Neural cell (in vitro differentiated cells): ENCODE measurements around the gene CDK2AP2. TPM values are rescaled to one million over a fixed set of nuclear protein-coding genes. Genes with fewer than 3 reads are reported as not detected.

Experiments used
- H2AFZ ChIP-seq: fragments of 200-600, 300-800 bp; sonication (generic), shearing (Covaris generic); 2 replicates; pipeline ENCODE4 v1.6.0; 2014; ENCODE audit warnings: low read depth, mild to moderate bottlenecking, antibody characterized with exemption, low read length, moderate library complexity
- H3F3A ChIP-seq: fragments of 200-600 bp; shearing (Covaris generic); 2 replicates; pipeline ENCODE4 v1.6.1; 2016; ENCODE audit warnings: mild to moderate bottlenecking, moderate library complexity, mixed read lengths, antibody characterized with exemption, low read length; ENCODE audit not compliant: insufficient read depth, poor library complexity, severe bottlenecking
- H3K27ac ChIP-seq: fragments of 200-600, 300-800 bp; sonication (generic), shearing (Covaris generic); 2 replicates; pipeline ENCODE4 v1.5.1; 2014; ENCODE audit warnings: mild to moderate bottlenecking, low read length, moderate library complexity
- H3K27me3 ChIP-seq: fragments of 300-800, 200-600 bp; sonication (generic), shearing (Covaris generic); 2 replicates; pipeline ENCODE4 v1.6.0; 2014; ENCODE audit warnings: mild to moderate bottlenecking, low read depth, low read length, moderate library complexity; ENCODE audit not compliant: insufficient read depth
- H3K36me3 ChIP-seq: fragments of 300-800, 200-600 bp; sonication (generic), shearing (Covaris generic); 2 replicates; pipeline ENCODE4 v1.5.1; 2014; ENCODE audit warnings: mild to moderate bottlenecking, antibody characterized with exemption, low read length, moderate library complexity; ENCODE audit not compliant: insufficient read depth
- H3K4me2 ChIP-seq: fragments of 300-800, 200-600 bp; sonication (generic), shearing (Covaris generic); 2 replicates; pipeline ENCODE4 v1.6.0; 2014; ENCODE audit warnings: mild to moderate bottlenecking, low read length
- H3K4me3 ChIP-seq: fragments of 300-800, 200-600 bp; sonication (generic), shearing (Covaris generic); 2 replicates; pipeline ENCODE4 v1.5.1; 2014; ENCODE audit warnings: mild to moderate bottlenecking, low read length, moderate library complexity
- H3K79me2 ChIP-seq: fragments of 200-600 bp; shearing (Covaris generic); replicated peaks from 2 replicates; pipeline ENCODE4 v1.6.0; 2014; ENCODE audit warnings: mild to moderate bottlenecking, low read length, moderate library complexity; ENCODE audit not compliant: insufficient read depth
- H3K9ac ChIP-seq: fragments of 300-800, 200-600 bp; sonication (generic), shearing (Covaris generic); 2 replicates; pipeline ENCODE4 v1.6.1; 2016; ENCODE audit warnings: mild to moderate bottlenecking, low read length, mixed read lengths
- H3K9me2 ChIP-seq: fragments of 200-600 bp; shearing (Covaris generic); 2 replicates; pipeline ENCODE4 v1.6.1; 2016; ENCODE audit warnings: mild to moderate bottlenecking, low read length, mixed read lengths; ENCODE audit not compliant: insufficient read depth
- H3K9me3 ChIP-seq: fragments of 200-600, 300-800 bp; sonication (generic), shearing (Covaris generic); 2 replicates; pipeline ENCODE4 v1.6.1; 2016; ENCODE audit warnings: mild to moderate bottlenecking, mixed run types, low read length, moderate library complexity, mixed read lengths
- H4K20me1 ChIP-seq: fragments of 200-600 bp; shearing (Covaris generic); 2 replicates; pipeline ENCODE4 v1.6.1; 2016; ENCODE audit warnings: mild to moderate bottlenecking, mixed run types; ENCODE audit not compliant: insufficient read depth
- EP300 ChIP-seq: fragments of 450-650 bp; conservative IDR thresholded peaks from 2 replicates; pipeline ENCODE4 v1.6.1; 2014; ENCODE audit warnings: antibody characterized with exemption, mild to moderate bottlenecking, moderate library complexity; ENCODE audit not compliant: poor library complexity, severe bottlenecking
- EZH2 ChIP-seq: fragments of 200-600, 300-800 bp; shearing (Covaris generic), sonication (generic); IDR thresholded peaks from 2 replicates; pipeline ENCODE4 v1.6.1; 2014; ENCODE audit warnings: antibody characterized with exemption, low read length, borderline replicate concordance, mild to moderate bottlenecking; ENCODE audit not compliant: insufficient read depth, poor library complexity, severe bottlenecking
- MXI1 ChIP-seq: fragments of 450-650 bp; conservative IDR thresholded peaks from 2 replicates; pipeline ENCODE4 v1.6.1; 2014; ENCODE audit warnings: antibody characterized with exemption, mild to moderate bottlenecking; ENCODE audit not compliant: poor library complexity, severe bottlenecking
- POLR2AphosphoS5 ChIP-seq: IDR thresholded peaks from 2 replicates; pipeline ENCODE4 v1.6.1; 2012
- RAD21 ChIP-seq: fragments of 450-650 bp; conservative IDR thresholded peaks from 2 replicates; pipeline ENCODE4 v1.6.1; 2014; ENCODE audit warnings: antibody characterized with exemption, mild to moderate bottlenecking, moderate library complexity
- SMC3 ChIP-seq: fragments of 450-650 bp; conservative IDR thresholded peaks from 2 replicates; pipeline ENCODE4 v1.6.1; 2014; ENCODE audit warnings: antibody characterized with exemption, mild to moderate bottlenecking, moderate library complexity; ENCODE audit not compliant: poor library complexity
- TAF1 ChIP-seq: IDR thresholded peaks from 2 replicates; pipeline ENCODE4 v1.6.1; 2012; ENCODE audit warnings: low read depth
- polyA plus RNA-seq: library from polyadenylated mRNA; depleted of rRNA; stranded (reverse); fragments of >200 nt; gene quantifications from 2 replicates; pipeline ENCODE4 v1.2.3, GENCODE V29; 2014
- TF ChIP-seq, protein P1 (sequence below): IDR thresholded peaks from 2 replicates; pipeline ENCODE4 v1.6.1; 2012; ENCODE audit warnings: borderline replicate concordance
- TF ChIP-seq, protein P2 (sequence below): fragments of 450-650 bp; IDR thresholded peaks from 2 replicates; pipeline ENCODE4 v1.5.1; 2014; ENCODE audit warnings: antibody characterized with exemption, mild to moderate bottlenecking, moderate library complexity; ENCODE audit not compliant: poor library complexity, severe bottlenecking

CDK2AP2 gene
- polyA plus RNA-seq, 1 donor from 2014 or later, result 18.1 TPM

- Histone ChIP-seq H3K9me2 (no peaks in the 10 kb centered on the region), H3K9me3 (no peaks in the 10 kb centered on the region), H3F3A (no peaks in the 10 kb centered on the region), H3K4me3 (peak overlapping the region; percentile 78), H3K36me3 (no peaks in the 10 kb centered on the region), H3K27me3 (no peaks in the 10 kb centered on the region), H3K9ac (peak overlapping the region; percentile 60), H3K4me2 (peak overlapping the region; percentile 65), H2AFZ (no peak overlapping the region), H3K79me2 (peaks cover 15% of the 10 kb centered on the region), H4K20me1 (no peaks in the 10 kb centered on the region), H3K27ac (peak overlapping the region; percentile 95)
- TF ChIP-seq EZH2 (no peak), MXI1 (no peak), EP300 (no peak), SMC3 (no peak), POLR2AphosphoS5 (no peak), TAF1 (no peak), RAD21 (no peak)
- TF ChIP-seq, protein P1, sequence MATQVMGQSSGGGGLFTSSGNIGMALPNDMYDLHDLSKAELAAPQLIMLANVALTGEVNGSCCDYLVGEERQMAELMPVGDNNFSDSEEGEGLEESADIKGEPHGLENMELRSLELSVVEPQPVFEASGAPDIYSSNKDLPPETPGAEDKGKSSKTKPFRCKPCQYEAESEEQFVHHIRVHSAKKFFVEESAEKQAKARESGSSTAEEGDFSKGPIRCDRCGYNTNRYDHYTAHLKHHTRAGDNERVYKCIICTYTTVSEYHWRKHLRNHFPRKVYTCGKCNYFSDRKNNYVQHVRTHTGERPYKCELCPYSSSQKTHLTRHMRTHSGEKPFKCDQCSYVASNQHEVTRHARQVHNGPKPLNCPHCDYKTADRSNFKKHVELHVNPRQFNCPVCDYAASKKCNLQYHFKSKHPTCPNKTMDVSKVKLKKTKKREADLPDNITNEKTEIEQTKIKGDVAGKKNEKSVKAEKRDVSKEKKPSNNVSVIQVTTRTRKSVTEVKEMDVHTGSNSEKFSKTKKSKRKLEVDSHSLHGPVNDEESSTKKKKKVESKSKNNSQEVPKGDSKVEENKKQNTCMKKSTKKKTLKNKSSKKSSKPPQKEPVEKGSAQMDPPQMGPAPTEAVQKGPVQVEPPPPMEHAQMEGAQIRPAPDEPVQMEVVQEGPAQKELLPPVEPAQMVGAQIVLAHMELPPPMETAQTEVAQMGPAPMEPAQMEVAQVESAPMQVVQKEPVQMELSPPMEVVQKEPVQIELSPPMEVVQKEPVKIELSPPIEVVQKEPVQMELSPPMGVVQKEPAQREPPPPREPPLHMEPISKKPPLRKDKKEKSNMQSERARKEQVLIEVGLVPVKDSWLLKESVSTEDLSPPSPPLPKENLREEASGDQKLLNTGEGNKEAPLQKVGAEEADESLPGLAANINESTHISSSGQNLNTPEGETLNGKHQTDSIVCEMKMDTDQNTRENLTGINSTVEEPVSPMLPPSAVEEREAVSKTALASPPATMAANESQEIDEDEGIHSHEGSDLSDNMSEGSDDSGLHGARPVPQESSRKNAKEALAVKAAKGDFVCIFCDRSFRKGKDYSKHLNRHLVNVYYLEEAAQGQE, result no peak
- TF ChIP-seq, protein P2, sequence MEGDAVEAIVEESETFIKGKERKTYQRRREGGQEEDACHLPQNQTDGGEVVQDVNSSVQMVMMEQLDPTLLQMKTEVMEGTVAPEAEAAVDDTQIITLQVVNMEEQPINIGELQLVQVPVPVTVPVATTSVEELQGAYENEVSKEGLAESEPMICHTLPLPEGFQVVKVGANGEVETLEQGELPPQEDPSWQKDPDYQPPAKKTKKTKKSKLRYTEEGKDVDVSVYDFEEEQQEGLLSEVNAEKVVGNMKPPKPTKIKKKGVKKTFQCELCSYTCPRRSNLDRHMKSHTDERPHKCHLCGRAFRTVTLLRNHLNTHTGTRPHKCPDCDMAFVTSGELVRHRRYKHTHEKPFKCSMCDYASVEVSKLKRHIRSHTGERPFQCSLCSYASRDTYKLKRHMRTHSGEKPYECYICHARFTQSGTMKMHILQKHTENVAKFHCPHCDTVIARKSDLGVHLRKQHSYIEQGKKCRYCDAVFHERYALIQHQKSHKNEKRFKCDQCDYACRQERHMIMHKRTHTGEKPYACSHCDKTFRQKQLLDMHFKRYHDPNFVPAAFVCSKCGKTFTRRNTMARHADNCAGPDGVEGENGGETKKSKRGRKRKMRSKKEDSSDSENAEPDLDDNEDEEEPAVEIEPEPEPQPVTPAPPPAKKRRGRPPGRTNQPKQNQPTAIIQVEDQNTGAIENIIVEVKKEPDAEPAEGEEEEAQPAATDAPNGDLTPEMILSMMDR, result no peak
Observed at GRCh38 chr11:67507242-67507863, 609 bp downstream of the CDK2AP2 start.

- H3K79me2 ChIP-seq, result peaks cover 15% of the 10 kb centered on the region
- no peaks in the 10 kb centered on the region for H3F3A ChIP-seq
- no peaks in the 10 kb centered on the region for H4K20me1 ChIP-seq
- peak overlapping the region; percentile 78 for H3K4me3 ChIP-seq
- H2AFZ ChIP-seq, result no peak overlapping the region
- no peaks in the 10 kb centered on the region for H3K9me2 ChIP-seq
- no peaks in the 10 kb centered on the region for H3K27me3 ChIP-seq
- no peak overlapping the region for H3K27ac ChIP-seq
- H3K36me3 ChIP-seq, result no peaks in the 10 kb centered on the region
- H3K9me3 ChIP-seq, result no peaks in the 10 kb centered on the region
- TF ChIP-seq, protein P1, result no peak
- peak; percentile 30 for TF ChIP-seq SMC3
- TF ChIP-seq MXI1, result no peak
- no peak for TF ChIP-seq POLR2AphosphoS5
- no peak for TF ChIP-seq EZH2
- H3K4me2 ChIP-seq, result peak overlapping the region; percentile 65
- no peak overlapping the region for H3K9ac ChIP-seq
Observed at GRCh38 chr11:67506426-67507051, 1.4 kb downstream of the CDK2AP2 start.
